WTC11 (cell line): Measurements from ENCODE around the gene NEDD9. TPM values are rescaled to one million over a fixed set of nuclear protein-coding genes. Genes with fewer than 3 reads are reported as not detected.

ENCODE experiments used
- ATAC-seq: fragments of 200-7000 bp; cut with Tn5 transposase; 2 replicates; pipeline ENCODE4 v1.10.0; 2021; ENCODE audit warnings: mild to moderate bottlenecking, moderate library complexity
- CTCF ChIA-PET: fragments of 300-600 bp; sonication (Branson Sonifier 250); formaldehyde crosslinking; loops from one replicate; lab custom pipeline; 2021; ENCODE audit warnings: antibody characterized with exemption; lab: Charles Lee
- POLR2A ChIA-PET: fragments of 350-600 bp; sonication (Branson Sonifier 250); formaldehyde crosslinking; loops from one replicate; lab custom pipeline; 2021; ENCODE audit warnings: antibody characterized with exemption; lab: Charles Lee
- DNase-seq: peaks from one replicate; pipeline ENCODE4 v3.0.0; 2021; ENCODE audit warnings: low spot score
- H3K27ac Mint-ChIP-seq: 2 replicates; pipeline ENCODE4 v1.8.0; 2021; ENCODE audit warnings: mixed read lengths
- H3K27me3 Mint-ChIP-seq: 2 replicates; pipeline ENCODE4 v1.8.0; 2021; ENCODE audit warnings: low read depth, mild to moderate bottlenecking, moderate library complexity, mixed read lengths
- H3K36me3 Mint-ChIP-seq: 2 replicates; pipeline ENCODE4 v1.8.0; 2021; ENCODE audit warnings: mixed read lengths
- H3K4me1 Mint-ChIP-seq: 2 replicates; pipeline ENCODE4 v1.8.0; 2022; ENCODE audit warnings: mixed read lengths
- H3K4me3 Mint-ChIP-seq: 2 replicates; pipeline ENCODE4 v1.8.0; 2021; ENCODE audit warnings: mild to moderate bottlenecking, moderate library complexity, mixed read lengths
- H3K9me3 Mint-ChIP-seq: 2 replicates; pipeline ENCODE4 v1.8.0; 2021; ENCODE audit warnings: mixed read lengths
- CREB1 ChIP-seq: sonication (generic); formaldehyde crosslinking; IDR thresholded peaks from 2 replicates; pipeline ENCODE4 v1.8.0; 2023; ENCODE audit warnings: mild to moderate bottlenecking, missing genetic modification reagents
- FOXK1 ChIP-seq: sonication (generic); formaldehyde crosslinking; IDR thresholded peaks from 2 replicates; pipeline ENCODE4 v1.8.0; 2022; ENCODE audit warnings: mild to moderate bottlenecking, moderate library complexity, missing genetic modification reagents
- KAT7 ChIP-seq: sonication (generic); formaldehyde crosslinking; IDR thresholded peaks from 2 replicates; pipeline ENCODE4 v1.8.1; 2023; ENCODE audit warnings: missing genetic modification reagents, mild to moderate bottlenecking, borderline replicate concordance
- NR3C1 ChIP-seq: sonication (generic); formaldehyde crosslinking; conservative IDR thresholded peaks from 2 replicates; pipeline ENCODE4 v1.8.1; 2023; ENCODE audit warnings: low read depth, mild to moderate bottlenecking, missing genetic modification reagents
- RELA ChIP-seq: sonication (generic); formaldehyde crosslinking; IDR thresholded peaks from 2 replicates; pipeline ENCODE4 v1.8.1; 2022; ENCODE audit warnings: missing genetic modification reagents, mild to moderate bottlenecking, borderline replicate concordance
- SMAD3 ChIP-seq: sonication (generic); formaldehyde crosslinking; IDR thresholded peaks from 2 replicates; pipeline ENCODE4 v1.8.0; 2022; ENCODE audit warnings: missing genetic modification reagents, mild to moderate bottlenecking, borderline replicate concordance
- ZNF121 ChIP-seq: sonication (generic); formaldehyde crosslinking; IDR thresholded peaks from 2 replicates; pipeline ENCODE4 v1.8.0; 2023; ENCODE audit warnings: missing genetic modification reagents
- ZNF219 ChIP-seq: sonication (generic); formaldehyde crosslinking; IDR thresholded peaks from 2 replicates; pipeline ENCODE4 v1.8.0; 2023; ENCODE audit warnings: missing genetic modification reagents, mild to moderate bottlenecking, borderline replicate concordance
- ZNF416 ChIP-seq: fragments of 250-450 bp; sonication (Bioruptor Pico); IDR thresholded peaks from 2 replicates; pipeline ENCODE4 v1.9.0; 2021; ENCODE audit warnings: mild to moderate bottlenecking, inconsistent platforms
- ZNF671 ChIP-seq: fragments of 250-450 bp; sonication (Bioruptor Pico); IDR thresholded peaks from 2 replicates; pipeline ENCODE4 v1.8.0; 2021; ENCODE audit warnings: mild to moderate bottlenecking
- total RNA-seq: library from RNA; stranded (reverse); gene quantifications from 3 replicates; pipeline ENCODE4 v1.2.3, GENCODE V29; 2021
- TF ChIP-seq, protein P1 (sequence below): sonication (generic); formaldehyde crosslinking; IDR thresholded peaks from 2 replicates; pipeline ENCODE4 v1.8.0; 2023; ENCODE audit warnings: missing genetic modification reagents
- TF ChIP-seq, protein P2 (sequence below): sonication (generic); formaldehyde crosslinking; IDR thresholded peaks from 2 replicates; pipeline ENCODE4 v1.8.1; 2023; ENCODE audit warnings: mild to moderate bottlenecking, moderate library complexity, missing genetic modification reagents
- TF ChIP-seq, protein P3 (sequence below): sonication (generic); formaldehyde crosslinking; IDR thresholded peaks from 2 replicates; pipeline ENCODE4 v1.8.0; 2022; ENCODE audit warnings: mild to moderate bottlenecking, missing genetic modification reagents
- TF ChIP-seq, protein P4 (sequence below): fragments of 250-450 bp; sonication (Bioruptor Pico); IDR thresholded peaks from 2 replicates; pipeline ENCODE4 v1.9.0; 2021; ENCODE audit warnings: mild to moderate bottlenecking
- TF ChIP-seq, protein P5 (sequence below): sonication (generic); formaldehyde crosslinking; IDR thresholded peaks from 2 replicates; pipeline ENCODE4 v1.8.1; 2023; ENCODE audit warnings: mild to moderate bottlenecking, missing genetic modification reagents, borderline replicate concordance
- TF ChIP-seq, protein P6 (sequence below): fragments of 250-450 bp; sonication (Bioruptor Pico); IDR thresholded peaks from 2 replicates; pipeline ENCODE4 v2.1.2; 2022; ENCODE audit warnings: mild to moderate bottlenecking, moderate library complexity
- TF ChIP-seq, protein P7 (sequence below): sonication (generic); formaldehyde crosslinking; IDR thresholded peaks from 2 replicates; pipeline ENCODE4 v1.8.0; 2023; ENCODE audit warnings: mild to moderate bottlenecking, missing genetic modification reagents
- TF ChIP-seq, protein P8 (sequence below): sonication (generic); formaldehyde crosslinking; IDR thresholded peaks from 2 replicates; pipeline ENCODE4 v1.8.1; 2022; ENCODE audit warnings: missing genetic modification reagents, borderline replicate concordance
- TF ChIP-seq, protein P9 (sequence below): fragments of 200-600 bp; IDR thresholded peaks from 2 replicates; pipeline ENCODE4 v1.8.0; 2022; ENCODE audit warnings: antibody characterized with exemption

Gene NEDD9
- total RNA-seq, 1 experiment from 2014 or later = 9.8 TPM

DNA sequence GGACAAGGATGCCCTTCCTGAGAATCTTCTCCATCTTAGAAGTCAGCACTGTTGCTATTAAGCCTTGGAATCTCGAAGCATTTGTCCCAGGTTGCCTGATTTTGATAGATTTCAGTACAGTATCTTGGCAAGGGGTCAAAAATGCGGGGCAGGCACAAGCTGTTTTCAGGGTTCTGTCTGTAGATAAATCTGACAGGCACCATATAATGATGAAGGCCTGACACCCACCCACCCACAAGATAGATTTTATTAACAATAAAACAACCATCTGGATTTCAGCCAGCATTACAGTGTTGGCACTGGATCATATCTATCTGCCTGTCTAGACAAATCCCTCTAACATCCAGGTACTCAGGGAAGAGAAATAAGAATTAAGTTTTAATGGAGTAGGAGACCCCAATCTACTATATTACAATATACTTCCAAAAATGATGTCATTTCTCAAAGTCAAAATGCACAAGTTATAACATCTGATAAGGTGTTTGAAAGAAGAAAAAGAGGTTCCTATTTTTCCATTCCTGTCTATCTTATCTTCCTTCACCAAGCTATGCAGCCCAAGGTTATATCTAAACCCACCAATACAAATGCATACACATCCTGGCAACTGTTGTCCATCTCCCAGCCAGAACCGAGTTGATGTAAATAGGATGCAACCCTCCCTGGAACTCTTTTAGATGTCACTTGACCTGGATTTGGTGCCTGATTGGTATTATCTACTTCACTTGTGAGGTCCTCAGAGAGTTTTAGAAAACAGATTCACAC, 10.7 kb downstream of the NEDD9 start:
- TF ChIP-seq, protein P1, sequence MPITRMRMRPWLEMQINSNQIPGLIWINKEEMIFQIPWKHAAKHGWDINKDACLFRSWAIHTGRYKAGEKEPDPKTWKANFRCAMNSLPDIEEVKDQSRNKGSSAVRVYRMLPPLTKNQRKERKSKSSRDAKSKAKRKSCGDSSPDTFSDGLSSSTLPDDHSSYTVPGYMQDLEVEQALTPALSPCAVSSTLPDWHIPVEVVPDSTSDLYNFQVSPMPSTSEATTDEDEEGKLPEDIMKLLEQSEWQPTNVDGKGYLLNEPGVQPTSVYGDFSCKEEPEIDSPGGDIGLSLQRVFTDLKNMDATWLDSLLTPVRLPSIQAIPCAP = no peak
- TF ChIP-seq ZNF671 (CRISPR knock-in tag) (no peak), RELA (CRISPR knock-in tag) (no peak), FOXK1 (CRISPR knock-in tag) (no peak), NR3C1 (CRISPR knock-in tag) (no peak), ZNF121 (no peak), CREB1 (CRISPR knock-in tag) (no peak), ZNF219 (CRISPR knock-in tag) (no peak)
- TF ChIP-seq, protein P2, sequence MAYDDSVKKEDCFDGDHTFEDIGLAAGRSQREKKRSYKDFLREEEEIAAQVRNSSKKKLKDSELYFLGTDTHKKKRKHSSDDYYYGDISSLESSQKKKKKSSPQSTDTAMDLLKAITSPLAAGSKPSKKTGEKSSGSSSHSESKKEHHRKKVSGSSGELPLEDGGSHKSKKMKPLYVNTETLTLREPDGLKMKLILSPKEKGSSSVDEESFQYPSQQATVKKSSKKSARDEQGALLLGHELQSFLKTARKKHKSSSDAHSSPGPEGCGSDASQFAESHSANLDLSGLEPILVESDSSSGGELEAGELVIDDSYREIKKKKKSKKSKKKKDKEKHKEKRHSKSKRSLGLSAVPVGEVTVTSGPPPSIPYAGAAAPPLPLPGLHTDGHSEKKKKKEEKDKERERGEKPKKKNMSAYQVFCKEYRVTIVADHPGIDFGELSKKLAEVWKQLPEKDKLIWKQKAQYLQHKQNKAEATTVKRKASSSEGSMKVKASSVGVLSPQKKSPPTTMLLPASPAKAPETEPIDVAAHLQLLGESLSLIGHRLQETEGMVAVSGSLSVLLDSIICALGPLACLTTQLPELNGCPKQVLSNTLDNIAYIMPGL (CRISPR knock-in tag) = no peak
- TF ChIP-seq, protein P3, sequence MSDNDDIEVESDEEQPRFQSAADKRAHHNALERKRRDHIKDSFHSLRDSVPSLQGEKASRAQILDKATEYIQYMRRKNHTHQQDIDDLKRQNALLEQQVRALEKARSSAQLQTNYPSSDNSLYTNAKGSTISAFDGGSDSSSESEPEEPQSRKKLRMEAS (CRISPR knock-in tag) = no peak
- TF ChIP-seq, protein P4, sequence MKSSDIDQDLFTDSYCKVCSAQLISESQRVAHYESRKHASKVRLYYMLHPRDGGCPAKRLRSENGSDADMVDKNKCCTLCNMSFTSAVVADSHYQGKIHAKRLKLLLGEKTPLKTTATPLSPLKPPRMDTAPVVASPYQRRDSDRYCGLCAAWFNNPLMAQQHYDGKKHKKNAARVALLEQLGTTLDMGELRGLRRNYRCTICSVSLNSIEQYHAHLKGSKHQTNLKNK (CRISPR knock-in tag) = no peak
- TF ChIP-seq, protein P5, sequence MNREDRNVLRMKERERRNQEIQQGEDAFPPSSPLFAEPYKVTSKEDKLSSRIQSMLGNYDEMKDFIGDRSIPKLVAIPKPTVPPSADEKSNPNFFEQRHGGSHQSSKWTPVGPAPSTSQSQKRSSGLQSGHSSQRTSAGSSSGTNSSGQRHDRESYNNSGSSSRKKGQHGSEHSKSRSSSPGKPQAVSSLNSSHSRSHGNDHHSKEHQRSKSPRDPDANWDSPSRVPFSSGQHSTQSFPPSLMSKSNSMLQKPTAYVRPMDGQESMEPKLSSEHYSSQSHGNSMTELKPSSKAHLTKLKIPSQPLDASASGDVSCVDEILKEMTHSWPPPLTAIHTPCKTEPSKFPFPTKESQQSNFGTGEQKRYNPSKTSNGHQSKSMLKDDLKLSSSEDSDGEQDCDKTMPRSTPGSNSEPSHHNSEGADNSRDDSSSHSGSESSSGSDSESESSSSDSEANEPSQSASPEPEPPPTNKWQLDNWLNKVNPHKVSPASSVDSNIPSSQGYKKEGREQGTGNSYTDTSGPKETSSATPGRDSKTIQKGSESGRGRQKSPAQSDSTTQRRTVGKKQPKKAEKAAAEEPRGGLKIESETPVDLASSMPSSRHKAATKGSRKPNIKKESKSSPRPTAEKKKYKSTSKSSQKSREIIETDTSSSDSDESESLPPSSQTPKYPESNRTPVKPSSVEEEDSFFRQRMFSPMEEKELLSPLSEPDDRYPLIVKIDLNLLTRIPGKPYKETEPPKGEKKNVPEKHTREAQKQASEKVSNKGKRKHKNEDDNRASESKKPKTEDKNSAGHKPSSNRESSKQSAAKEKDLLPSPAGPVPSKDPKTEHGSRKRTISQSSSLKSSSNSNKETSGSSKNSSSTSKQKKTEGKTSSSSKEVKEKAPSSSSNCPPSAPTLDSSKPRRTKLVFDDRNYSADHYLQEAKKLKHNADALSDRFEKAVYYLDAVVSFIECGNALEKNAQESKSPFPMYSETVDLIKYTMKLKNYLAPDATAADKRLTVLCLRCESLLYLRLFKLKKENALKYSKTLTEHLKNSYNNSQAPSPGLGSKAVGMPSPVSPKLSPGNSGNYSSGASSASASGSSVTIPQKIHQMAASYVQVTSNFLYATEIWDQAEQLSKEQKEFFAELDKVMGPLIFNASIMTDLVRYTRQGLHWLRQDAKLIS (CRISPR knock-in tag) = no peak
- TF ChIP-seq, protein P6, sequence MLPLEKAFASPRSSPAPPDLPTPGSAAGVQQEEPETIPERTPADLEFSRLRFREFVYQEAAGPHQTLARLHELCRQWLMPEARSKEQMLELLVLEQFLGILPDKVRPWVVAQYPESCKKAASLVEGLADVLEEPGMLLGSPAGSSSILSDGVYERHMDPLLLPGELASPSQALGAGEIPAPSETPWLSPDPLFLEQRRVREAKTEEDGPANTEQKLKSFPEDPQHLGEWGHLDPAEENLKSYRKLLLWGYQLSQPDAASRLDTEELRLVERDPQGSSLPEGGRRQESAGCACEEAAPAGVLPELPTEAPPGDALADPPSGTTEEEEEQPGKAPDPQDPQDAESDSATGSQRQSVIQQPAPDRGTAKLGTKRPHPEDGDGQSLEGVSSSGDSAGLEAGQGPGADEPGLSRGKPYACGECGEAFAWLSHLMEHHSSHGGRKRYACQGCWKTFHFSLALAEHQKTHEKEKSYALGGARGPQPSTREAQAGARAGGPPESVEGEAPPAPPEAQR (CRISPR knock-in tag) = no peak
- Mint-ChIP-seq H3K27me3 (no peaks in the 10 kb centered on the region), H3K4me3 (no peak overlapping the region), H3K9me3 (0 out of 2 replicates have a peak, but pooled peaks cover 3% of the 10 kb centered on the region), H3K27ac (no peak overlapping the region), H3K4me1 (peaks cover 56% of the 10 kb centered on the region), H3K36me3 (peaks cover 2% of the 10 kb centered on the region; the same call in 1 of the 2 replicates)
- DNase-seq (no peak), ATAC-seq (no peak)
- CTCF ChIA-PET = interaction anchor here (0.8 kb wide), 1 partner anchor 50 kb away, joined by 3 read pairs; no protein-coding TSS in a partner anchor
- POLR2A ChIA-PET = no interaction called here

DNA sequence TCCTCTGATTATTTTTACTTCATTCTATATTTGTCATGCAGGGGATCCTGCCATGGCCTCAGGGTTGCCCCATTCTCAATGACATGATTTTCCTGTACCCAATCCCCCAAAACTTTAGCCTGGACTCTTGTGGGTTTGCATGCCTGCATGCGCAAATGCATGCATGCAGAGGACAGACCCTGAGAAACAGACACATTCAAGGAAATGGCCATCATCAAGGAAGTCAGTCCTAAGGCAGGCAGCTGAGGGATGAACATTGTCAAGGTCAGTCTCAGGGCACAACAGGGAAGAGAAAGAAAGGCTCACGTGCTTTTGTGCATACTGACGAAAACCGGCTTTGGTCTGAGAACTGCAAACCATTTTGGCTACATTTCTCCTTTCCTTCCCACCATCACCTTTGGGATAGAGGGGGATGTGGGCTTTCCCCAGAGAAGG, 13.1 kb downstream of the NEDD9 start:
- CTCF ChIA-PET = no interaction called here
- H3K36me3 Mint-ChIP-seq = no peaks in the 10 kb centered on the region
- POLR2A ChIA-PET = interaction anchor here (1.0 kb wide), 1 partner anchor 13 kb away, joined by 3 read pairs; the partner anchor contains the start of gene NEDD9
- ATAC-seq (no peak), DNase-seq (no peak)
- H3K4me3 Mint-ChIP-seq = no peak overlapping the region
- H3K4me1 Mint-ChIP-seq = peaks cover 61% of the 10 kb centered on the region
- H3K27me3 Mint-ChIP-seq = no peaks in the 10 kb centered on the region
- no peaks in the 10 kb centered on the region for H3K9me3 Mint-ChIP-seq
- H3K27ac Mint-ChIP-seq = no peak overlapping the region
- TF ChIP-seq ZNF416 = no peak
- TF ChIP-seq, protein P7, sequence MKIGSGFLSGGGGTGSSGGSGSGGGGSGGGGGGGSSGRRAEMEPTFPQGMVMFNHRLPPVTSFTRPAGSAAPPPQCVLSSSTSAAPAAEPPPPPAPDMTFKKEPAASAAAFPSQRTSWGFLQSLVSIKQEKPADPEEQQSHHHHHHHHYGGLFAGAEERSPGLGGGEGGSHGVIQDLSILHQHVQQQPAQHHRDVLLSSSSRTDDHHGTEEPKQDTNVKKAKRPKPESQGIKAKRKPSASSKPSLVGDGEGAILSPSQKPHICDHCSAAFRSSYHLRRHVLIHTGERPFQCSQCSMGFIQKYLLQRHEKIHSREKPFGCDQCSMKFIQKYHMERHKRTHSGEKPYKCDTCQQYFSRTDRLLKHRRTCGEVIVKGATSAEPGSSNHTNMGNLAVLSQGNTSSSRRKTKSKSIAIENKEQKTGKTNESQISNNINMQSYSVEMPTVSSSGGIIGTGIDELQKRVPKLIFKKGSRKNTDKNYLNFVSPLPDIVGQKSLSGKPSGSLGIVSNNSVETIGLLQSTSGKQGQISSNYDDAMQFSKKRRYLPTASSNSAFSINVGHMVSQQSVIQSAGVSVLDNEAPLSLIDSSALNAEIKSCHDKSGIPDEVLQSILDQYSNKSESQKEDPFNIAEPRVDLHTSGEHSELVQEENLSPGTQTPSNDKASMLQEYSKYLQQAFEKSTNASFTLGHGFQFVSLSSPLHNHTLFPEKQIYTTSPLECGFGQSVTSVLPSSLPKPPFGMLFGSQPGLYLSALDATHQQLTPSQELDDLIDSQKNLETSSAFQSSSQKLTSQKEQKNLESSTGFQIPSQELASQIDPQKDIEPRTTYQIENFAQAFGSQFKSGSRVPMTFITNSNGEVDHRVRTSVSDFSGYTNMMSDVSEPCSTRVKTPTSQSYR (CRISPR knock-in tag) = no peak
- no peak for TF ChIP-seq SMAD3 (CRISPR knock-in tag)
- TF ChIP-seq, protein P8, sequence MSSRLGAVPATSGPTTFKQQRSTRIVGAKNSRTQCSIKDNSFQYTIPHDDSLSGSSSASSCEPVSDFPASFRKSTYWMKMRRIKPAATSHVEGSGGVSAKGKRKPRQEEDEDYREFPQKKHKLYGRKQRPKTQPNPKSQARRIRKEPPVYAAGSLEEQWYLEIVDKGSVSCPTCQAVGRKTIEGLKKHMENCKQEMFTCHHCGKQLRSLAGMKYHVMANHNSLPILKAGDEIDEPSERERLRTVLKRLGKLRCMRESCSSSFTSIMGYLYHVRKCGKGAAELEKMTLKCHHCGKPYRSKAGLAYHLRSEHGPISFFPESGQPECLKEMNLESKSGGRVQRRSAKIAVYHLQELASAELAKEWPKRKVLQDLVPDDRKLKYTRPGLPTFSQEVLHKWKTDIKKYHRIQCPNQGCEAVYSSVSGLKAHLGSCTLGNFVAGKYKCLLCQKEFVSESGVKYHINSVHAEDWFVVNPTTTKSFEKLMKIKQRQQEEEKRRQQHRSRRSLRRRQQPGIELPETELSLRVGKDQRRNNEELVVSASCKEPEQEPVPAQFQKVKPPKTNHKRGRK = no peak
- TF ChIP-seq, protein P9, sequence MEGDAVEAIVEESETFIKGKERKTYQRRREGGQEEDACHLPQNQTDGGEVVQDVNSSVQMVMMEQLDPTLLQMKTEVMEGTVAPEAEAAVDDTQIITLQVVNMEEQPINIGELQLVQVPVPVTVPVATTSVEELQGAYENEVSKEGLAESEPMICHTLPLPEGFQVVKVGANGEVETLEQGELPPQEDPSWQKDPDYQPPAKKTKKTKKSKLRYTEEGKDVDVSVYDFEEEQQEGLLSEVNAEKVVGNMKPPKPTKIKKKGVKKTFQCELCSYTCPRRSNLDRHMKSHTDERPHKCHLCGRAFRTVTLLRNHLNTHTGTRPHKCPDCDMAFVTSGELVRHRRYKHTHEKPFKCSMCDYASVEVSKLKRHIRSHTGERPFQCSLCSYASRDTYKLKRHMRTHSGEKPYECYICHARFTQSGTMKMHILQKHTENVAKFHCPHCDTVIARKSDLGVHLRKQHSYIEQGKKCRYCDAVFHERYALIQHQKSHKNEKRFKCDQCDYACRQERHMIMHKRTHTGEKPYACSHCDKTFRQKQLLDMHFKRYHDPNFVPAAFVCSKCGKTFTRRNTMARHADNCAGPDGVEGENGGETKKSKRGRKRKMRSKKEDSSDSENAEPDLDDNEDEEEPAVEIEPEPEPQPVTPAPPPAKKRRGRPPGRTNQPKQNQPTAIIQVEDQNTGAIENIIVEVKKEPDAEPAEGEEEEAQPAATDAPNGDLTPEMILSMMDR = no peak
- no peak for TF ChIP-seq KAT7 (CRISPR knock-in tag)
